Left lobe of liver (tissue), 2 donors: Measurements from ENCODE around the gene GMPR. TPM values are rescaled to one million over a fixed set of nuclear protein-coding genes. Genes with fewer than 3 reads are reported as not detected.

Experiments used
- ATAC-seq: fragments of 200-7000 bp; cut with Tn5 transposase; one replicate; pipeline ENCODE4 v1.9.1; 2020; ENCODE audit warnings: mild to moderate bottlenecking, moderate library complexity
- DNase-seq: peaks from one replicate; pipeline ENCODE4 v3.0.0-alpha.2; 2020; ENCODE audit warnings: low spot score
- total RNA-seq: library from RNA; stranded (reverse); gene quantifications from one replicate; pipeline ENCODE4 v1.2.1, GENCODE V29; 2021
- donor health status: DM: no; HTN: no; CAD: no; lungs with moderate emphysema.
- donor health status: DM: no; HTN: yes; CAD: no.

GMPR gene
- total RNA-seq, 1 donor from 2014 or later = 4.3 TPM

DNA sequence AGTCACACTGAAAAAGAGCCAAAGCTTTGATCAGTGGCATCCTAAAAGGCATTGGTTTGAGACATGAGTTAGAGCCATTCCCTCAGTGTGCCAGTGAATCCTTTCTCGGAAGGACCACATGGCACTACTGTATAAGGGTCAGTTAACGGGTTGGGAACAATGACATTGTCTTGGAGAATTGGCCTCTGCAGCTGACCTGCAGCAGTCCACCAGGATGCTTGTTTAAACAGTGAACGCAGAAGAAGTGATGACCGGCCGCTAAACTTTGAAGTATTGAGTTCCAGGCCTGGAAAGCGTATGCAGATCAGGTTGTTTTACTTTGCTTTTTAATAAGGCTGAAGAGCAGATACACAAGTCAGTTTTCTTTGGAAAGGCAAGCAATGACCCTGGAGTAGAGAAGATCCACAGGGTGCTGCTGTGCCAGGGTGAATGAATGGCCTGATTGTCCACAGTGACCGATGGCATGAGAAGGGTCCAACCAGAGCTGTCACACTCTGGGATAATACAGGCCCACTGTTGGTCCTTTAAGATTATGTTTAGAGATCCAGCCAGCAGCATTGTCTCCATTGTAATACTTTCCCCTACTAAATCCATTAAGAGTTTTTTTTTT lies 57.8 kb downstream of the GMPR start:
- no peak for ATAC-seq
- no peak for DNase-seq

- DNase-seq = no peak
- ATAC-seq = no peak
These were observed 61.5 kb downstream of the GMPR start for GRCh38 chr6:16299861-16300260.

GRCh38 chr6:16301511-16301910 lies 63.1 kb downstream of the GMPR start:
- ATAC-seq (no peak), DNase-seq (no peak)

GRCh38 chr6:16302721-16303552 lies 64.5 kb downstream of the GMPR start:
- ATAC-seq = no peak
- DNase-seq = no peak

- ATAC-seq (peak; percentile 53), DNase-seq (no peak)
These were observed 66.9 kb downstream of the GMPR start for GRCh38 chr6:16305246-16305725.

GRCh38 chr6:16305788-16306187 lies 67.4 kb downstream of the GMPR start:
- no peak for DNase-seq
- ATAC-seq = no peak

- ATAC-seq = no peak
- DNase-seq = no peak
These were observed 67.9 kb downstream of the GMPR start for GRCh38 chr6:16306334-16306733.

DNA sequence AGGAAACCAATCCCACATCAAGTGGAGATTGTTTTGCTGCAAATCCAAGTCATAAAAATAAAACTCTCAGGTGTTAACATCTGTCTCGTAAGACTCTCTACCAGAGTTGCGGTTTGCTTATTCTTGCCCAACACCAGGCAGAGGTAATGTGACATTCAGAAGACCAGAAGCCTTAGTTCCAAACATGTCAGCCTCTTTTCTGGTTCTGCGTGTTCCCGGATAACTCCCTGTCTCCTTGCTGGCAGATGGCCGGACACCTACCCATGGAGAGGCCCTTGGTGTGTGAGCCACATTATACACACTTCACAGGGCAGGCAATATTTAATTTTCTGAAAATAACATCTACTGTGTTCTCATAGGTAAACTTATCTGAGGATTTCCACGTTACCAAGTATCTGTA lies 73.4 kb downstream of the GMPR start:
- no peak for ATAC-seq
- no peak for DNase-seq

DNA sequence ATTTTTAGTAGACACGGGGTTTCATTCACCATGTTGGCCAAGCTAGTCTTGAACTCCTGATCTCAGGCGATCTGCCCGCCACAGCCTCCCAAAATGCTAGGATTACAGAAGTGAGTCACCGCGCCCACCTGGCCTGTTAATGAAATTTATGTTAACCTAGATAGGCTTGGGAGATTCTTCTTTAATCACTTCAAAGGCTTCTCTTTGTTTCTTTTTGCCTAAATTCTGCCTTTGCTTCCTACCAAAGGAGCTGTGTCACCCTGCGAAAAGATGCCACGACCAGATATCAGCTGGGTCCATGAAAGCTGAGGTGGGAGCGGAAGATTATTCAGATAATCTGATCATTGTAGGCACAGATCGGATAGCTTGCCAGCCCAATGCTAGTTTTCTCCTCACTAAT lies 75.3 kb downstream of the GMPR start:
- DNase-seq (no peak), ATAC-seq (no peak)

GRCh38 chr6:16314296-16314695 lies 75.9 kb downstream of the GMPR start:
- no peak for DNase-seq
- no peak for ATAC-seq

GRCh38 chr6:16316741-16317251 lies 78.4 kb downstream of the GMPR start:
- no peak for DNase-seq
- peak; percentile 61 for ATAC-seq

DNA sequence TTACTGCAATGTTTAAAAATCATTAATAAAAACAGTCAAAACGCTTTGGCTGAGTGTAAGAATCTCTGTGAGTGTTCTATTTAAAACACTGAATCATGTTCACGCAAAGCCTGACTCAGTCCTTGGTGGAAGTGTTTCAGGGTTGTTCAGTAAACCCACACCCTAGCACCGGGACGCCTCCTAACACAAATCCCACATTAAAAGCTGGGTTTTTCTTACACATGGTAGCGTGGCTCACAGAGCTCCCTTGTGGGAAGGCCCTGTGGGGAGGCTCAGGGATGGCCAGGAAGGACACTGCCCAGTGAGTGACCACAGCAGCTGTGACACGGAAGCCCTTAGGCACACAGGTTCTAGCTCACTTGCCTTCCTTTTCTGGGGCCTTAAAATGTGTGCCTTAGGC lies 80.2 kb downstream of the GMPR start:
- DNase-seq = no peak
- ATAC-seq = no peak

DNA sequence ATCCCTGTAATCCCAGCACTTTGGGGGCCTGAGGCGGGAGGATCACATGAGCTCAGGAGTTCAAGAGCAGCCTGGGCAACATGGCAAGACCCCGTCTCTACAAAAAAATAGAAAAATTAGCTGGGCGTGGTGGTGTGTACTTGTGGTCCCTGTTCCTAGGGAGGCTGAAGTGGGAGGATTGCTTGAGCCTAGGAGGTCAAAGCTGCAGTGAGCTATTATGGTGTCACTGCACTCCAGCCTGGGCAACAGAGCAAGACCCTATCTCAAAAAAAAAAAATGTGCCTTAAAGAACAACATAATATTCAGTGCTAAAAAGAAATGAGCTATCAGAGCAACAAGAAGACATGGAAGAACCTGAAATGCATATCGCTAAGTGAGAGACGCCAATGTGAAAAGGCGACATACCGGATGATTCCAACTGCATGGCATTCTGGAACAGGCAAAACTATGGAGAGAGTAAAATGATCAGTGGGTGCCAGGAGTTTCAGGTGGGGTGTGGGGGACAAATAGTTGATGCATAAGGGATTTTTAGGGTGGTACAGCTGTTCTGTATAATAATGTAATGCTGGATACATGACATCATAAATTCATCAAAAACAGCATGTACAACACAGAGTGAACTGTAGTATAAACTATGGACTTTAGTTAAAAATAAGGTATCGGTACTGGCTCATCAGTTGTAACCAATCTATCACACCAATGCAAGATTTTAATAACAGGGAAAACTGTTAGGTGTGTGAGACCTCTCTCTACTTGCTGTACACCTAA lies 80.8 kb downstream of the GMPR start:
- DNase-seq (no peak), ATAC-seq (no peak)

DNA sequence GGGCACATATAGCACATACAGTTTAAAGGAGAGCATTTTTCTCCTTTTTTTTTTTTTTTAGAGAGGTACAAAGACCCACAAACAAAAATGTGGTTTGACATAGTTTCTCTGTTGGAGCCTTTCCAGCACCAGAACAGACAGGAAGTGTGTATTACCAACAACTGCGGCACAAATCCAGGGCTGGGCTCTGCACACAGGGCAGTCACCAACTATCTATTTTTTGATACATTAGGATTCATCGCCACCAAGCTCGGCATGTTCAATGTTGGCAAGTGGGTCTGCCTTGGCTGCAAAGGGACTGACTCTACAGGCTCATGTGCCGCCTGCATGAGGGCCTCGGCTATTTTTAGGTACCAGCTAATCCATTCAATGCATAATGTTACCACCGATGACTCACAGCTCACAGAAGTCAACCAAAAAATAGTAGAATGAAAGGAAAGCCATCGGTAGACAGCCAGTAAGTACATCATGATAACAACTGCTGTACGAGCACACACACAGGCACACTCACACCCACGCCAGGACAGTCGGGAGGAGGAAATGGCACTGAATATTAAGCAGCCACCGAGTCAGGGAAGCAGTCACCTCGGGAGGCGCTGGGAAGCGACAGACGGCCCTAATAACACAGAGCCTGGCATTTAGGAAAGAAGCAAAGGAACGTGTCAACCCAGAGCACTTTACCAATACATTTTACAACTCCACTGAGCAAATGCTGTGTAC lies 81.6 kb downstream of the GMPR start:
- DNase-seq = no peak
- peak; percentile 38 for ATAC-seq

GRCh38 chr6:16320533-16321340 lies 82.3 kb downstream of the GMPR start:
- no peak for DNase-seq

DNA sequence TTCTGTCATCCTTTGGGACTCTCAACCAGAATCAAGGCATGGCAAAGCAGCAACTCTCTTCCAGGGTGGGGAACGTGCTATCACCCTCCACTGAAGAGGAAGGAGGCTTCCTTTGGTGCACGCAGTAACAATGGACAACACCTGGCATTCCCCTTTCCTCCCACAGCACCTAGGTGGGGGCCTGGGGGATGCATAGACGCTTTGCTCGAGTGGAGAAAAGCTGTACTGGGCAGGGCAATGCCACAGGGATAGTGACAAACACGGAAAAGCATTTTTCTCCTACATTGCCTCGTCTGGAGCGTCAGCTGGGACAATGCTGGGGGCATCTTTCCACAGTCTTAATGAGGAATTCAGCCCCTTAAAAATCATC lies 82.9 kb downstream of the GMPR start:
- DNase-seq (no peak), ATAC-seq (no peak)

More at GRCh38 chr6:16320533-16321340, 82.3 kb downstream of the GMPR start:
- no peak for ATAC-seq

- no peak for DNase-seq
- no peak for ATAC-seq
These were observed 83.4 kb downstream of the GMPR start for GRCh38 chr6:16321826-16322225.

GRCh38 chr6:16322666-16323312 lies 84.4 kb downstream of the GMPR start:
- ATAC-seq (peak; percentile 15), DNase-seq (no peak)

- no peak for DNase-seq
- no peak for ATAC-seq
These were observed 85.8 kb downstream of the GMPR start for GRCh38 chr6:16324184-16324583.
